HEK293 (cell line): ENCODE measurements around the gene AP3B1.

ENCODE experiments used
- CTCF ChIP-seq: fragments of 450-650 bp; formaldehyde crosslinking; IDR thresholded peaks from 2 replicates; pipeline ENCODE4 v1.5.1; 2016; ENCODE audit warnings: missing biosample characterization, missing genetic modification characterization
- HOXA7 ChIP-seq: sonication (generic); formaldehyde crosslinking; IDR thresholded peaks from 2 replicates; pipeline ENCODE4 v1.8.1; 2022; ENCODE audit warnings: missing genetic modification reagents, borderline replicate concordance
- OSR2 ChIP-seq: fragments of 450-650 bp; formaldehyde crosslinking; IDR thresholded peaks from 2 replicates; pipeline ENCODE4 v1.5.1; 2016; ENCODE audit warnings: missing biosample characterization, missing genetic modification characterization
- YY1 ChIP-seq: fragments of 450-650 bp; formaldehyde crosslinking; IDR thresholded peaks from 2 replicates; pipeline ENCODE4 v1.5.1; 2018; ENCODE audit warnings: missing biosample characterization, missing genetic modification characterization
- ZBTB21 ChIP-seq: fragments of 450-650 bp; formaldehyde crosslinking; IDR thresholded peaks from 2 replicates; pipeline ENCODE4 v1.5.1; 2017; ENCODE audit warnings: missing biosample characterization, missing genetic modification characterization
- ZBTB6 ChIP-seq: fragments of 450-650 bp; formaldehyde crosslinking; IDR thresholded peaks from 2 replicates; pipeline ENCODE4 v1.5.1; 2017; ENCODE audit warnings: missing biosample characterization, missing genetic modification characterization
- ZNF132 ChIP-seq: fragments of 450-650 bp; formaldehyde crosslinking; IDR thresholded peaks from 2 replicates; pipeline ENCODE4 v1.5.1; 2017; ENCODE audit warnings: missing biosample characterization, missing genetic modification characterization, borderline replicate concordance
- ZNF274 ChIP-seq, 2 experiments: fragments of 200-500 bp in 1 of 2; fragments of 450-650 bp in 1 of 2; sonication (Bioruptor generic) in 1 of 2; formaldehyde crosslinking in 1 of 2; IDR thresholded peaks; 2 replicates each; pipeline versions ENCODE4 v1.5.1 to v1.6.1; 2014 to 2016; ENCODE audit warnings: borderline replicate concordance in 1 of 2, inconsistent platforms in 1 of 2, low read length in 1 of 2, missing biosample characterization in 1 of 2, missing genetic modification characterization in 1 of 2
- ZNF416 ChIP-seq: fragments of 450-650 bp; formaldehyde crosslinking; IDR thresholded peaks from 2 replicates; pipeline ENCODE4 v1.5.1; 2016; ENCODE audit warnings: missing biosample characterization, missing genetic modification characterization
- ZNF529 ChIP-seq: fragments of 450-650 bp; formaldehyde crosslinking; IDR thresholded peaks from 2 replicates; pipeline ENCODE4 v1.5.1; 2017; ENCODE audit warnings: missing genetic modification characterization, missing biosample characterization; ENCODE audit not compliant: insufficient replicate concordance
- ZNF624 ChIP-seq: fragments of 450-650 bp; formaldehyde crosslinking; IDR thresholded peaks from 2 replicates; pipeline ENCODE4 v1.5.1; 2017; ENCODE audit warnings: missing biosample characterization, missing genetic modification characterization

GRCh38 chr5:78283105-78283504 is 11.4 kb downstream of the AP3B1 start:
- TF ChIP-seq YY1 (tag by site-specific recombination), result no peak
- no peak for TF ChIP-seq CTCF (tag by site-specific recombination)
- no peak for TF ChIP-seq HOXA7 (CRISPR knock-in tag)
- no peak for TF ChIP-seq ZNF624 (tag by site-specific recombination)
- no peak for TF ChIP-seq OSR2 (tag by site-specific recombination)
- TF ChIP-seq ZNF416, result no peak
- TF ChIP-seq ZBTB6 (tag by site-specific recombination), result no peak
- no peak for TF ChIP-seq ZBTB21 (tag by site-specific recombination)
- TF ChIP-seq ZNF529 (tag by site-specific recombination), result no peak
- TF ChIP-seq ZNF274 (IDR thresholded peaks at IDR 0.05; ENCODE audit: low read length), result no peak
- TF ChIP-seq ZNF274 (tag by site-specific recombination; IDR thresholded peaks at IDR 0.05; ENCODE audit: borderline replicate concordance), result no peak
- no peak for TF ChIP-seq ZNF132 (tag by site-specific recombination)
